Left lung (tissue), 10 donors: ENCODE data around the gene EEF2K. TPM values are rescaled to one million over a fixed set of nuclear protein-coding genes. Genes with fewer than 3 reads are reported as not detected.

ENCODE experiments used
- ATAC-seq: fragments of 200-7000 bp; cut with Tn5 transposase; one replicate; pipeline ENCODE4 v1.9.1; 2020; ENCODE audit warnings: moderate library complexity
- DNase-seq, 4 donors: peaks; one replicate each; pipeline ENCODE4 v3.0.0-alpha.2; 2013 to 2020
- H3K27ac ChIP-seq, 2 donors: fragments of 200-600 bp; sonication (generic) in 1 of 2; one replicate each; pipeline versions ENCODE4 v1.5.0 to v1.8.0; 2020 to 2021
- H3K27me3 ChIP-seq, 2 donors: fragments of 200-600 bp; sonication (generic) in 1 of 2; one replicate each; pipeline versions ENCODE4 v1.5.0 to v1.8.0; 2020 to 2021
- H3K36me3 ChIP-seq, 2 donors: fragments of 200-600 bp; sonication (generic) in 1 of 2; one replicate each; pipeline versions ENCODE4 v1.5.0 to v1.8.0; 2020 to 2021
- H3K4me1 ChIP-seq, 2 donors: fragments of 200-600 bp; one replicate each; pipeline ENCODE4 v1.8.0; 2021
- H3K4me3 ChIP-seq, 2 donors: fragments of 200-600 bp; sonication (generic) in 1 of 2; one replicate each; pipeline versions ENCODE4 v1.5.0 to v1.8.0; 2020 to 2021; ENCODE audit warnings: mild to moderate bottlenecking in 1 of 2
- H3K9me3 ChIP-seq, 2 donors: fragments of 200-600 bp; sonication (generic) in 1 of 2; one replicate each; pipeline versions ENCODE4 v1.5.0 to v1.8.0; 2020 to 2021
- CTCF ChIP-seq, 2 donors: fragments of 200-600 bp; sonication (generic) in 1 of 2; IDR thresholded peaks; one replicate each; pipeline versions ENCODE4 v1.5.0 to v1.8.0; 2021; ENCODE audit warnings: antibody characterized with exemption in 2 of 2
- intact Hi-C, 2 donors: fragments of 100-400 bp; cut with DNase I; formaldehyde crosslinking; loops; one replicate each; pipeline versions ENCODE4 v1.11.2 to v1.14.2; 2022
- polyA plus RNA-seq, 6 donors: library from polyadenylated mRNA; unstranded; fragments of 120-200 nt; gene quantifications; one replicate each; pipeline ENCODE4 v1.2.1, GENCODE V29; 2013; ENCODE audit not compliant: insufficient read length in 6 of 6
- total RNA-seq, 2 donors: library from RNA; stranded (reverse); fragmentation: NEBNext Ultra II Directional; extraction: Animal tissue kit (Norgen Biotek cat#: 25700); gene quantifications; one replicate each; pipeline ENCODE4 v1.2.1, GENCODE V29; 2021
- donor health status: DM: no; HTN: yes; CAD: no.
- donor health status: DM: no; HTN: no; CAD: no.

EEF2K gene
- total and polyA plus RNA-seq, 8 donors, result 21.2 to 32.8 (median 23.7) TPM

- H3K9me3 ChIP-seq, result no peaks in the 10 kb centered on the region
- ATAC-seq, result no peak
- peaks cover 0 to 30% of the 10 kb centered on the region in 2 donors for H3K4me1 ChIP-seq
- H3K27ac ChIP-seq, result peak overlapping the region; percentile 46 to 56
- H3K4me3 ChIP-seq, result no peak overlapping the region
- DNase-seq, result peak in 2 of 4 donors; percentile 42 to 53
- intact Hi-C loops, result no loop called here
- no peak for TF ChIP-seq CTCF (IDR thresholded peaks at IDR 0.05)
- peaks cover 0 to 18% of the 10 kb centered on the region in 2 donors for H3K36me3 ChIP-seq
- no peaks in the 10 kb centered on the region for H3K27me3 ChIP-seq
Measured at GRCh38 chr16:22240023-22240710, 34.1 kb downstream of the EEF2K start.

GRCh38 chr16:22250522-22250921 is 44.4 kb downstream of the EEF2K start:
- no peak for ATAC-seq

GRCh38 chr16:22252317-22252716 is 46.2 kb downstream of the EEF2K start:
- intact Hi-C loops, result no loop called here
- Histone ChIP-seq H3K4me3 (no peak overlapping the region), H3K27ac (no peak overlapping the region), H3K4me1 (no peaks in the 10 kb centered on the region), H3K36me3 (peaks cover 0 to 86% of the 10 kb centered on the region in 2 donors), H3K27me3 (no peaks in the 10 kb centered on the region), H3K9me3 (peaks cover 0 to 11% of the 10 kb centered on the region in 2 donors)
- DNase-seq (no peak), ATAC-seq (no peak)
- TF ChIP-seq CTCF (IDR thresholded peaks at IDR 0.05), result no peak

More at GRCh38 chr16:22250522-22250921, 44.4 kb downstream of the EEF2K start:
- Histone ChIP-seq H3K9me3 (peaks cover 0 to 8% of the 10 kb centered on the region in 2 donors), H3K4me3 (no peak overlapping the region), H3K36me3 (peaks cover 0 to 80% of the 10 kb centered on the region in 2 donors), H3K27ac (no peak overlapping the region), H3K4me1 (no peaks in the 10 kb centered on the region), H3K27me3 (no peaks in the 10 kb centered on the region)
- TF ChIP-seq CTCF (IDR thresholded peaks at IDR 0.05), result no peak
- intact Hi-C loops, result no loop called here
- no peak for DNase-seq

GRCh38 chr16:22253272-22253671 is 47.2 kb downstream of the EEF2K start:
- ATAC-seq, result no peak

More at GRCh38 chr16:22253272-22253671, 47.2 kb downstream of the EEF2K start:
- intact Hi-C loops, result no loop called here
- H3K27ac ChIP-seq, result no peak overlapping the region
- no peak for DNase-seq
- no peaks in the 10 kb centered on the region for H3K4me1 ChIP-seq
- H3K9me3 ChIP-seq, result peaks cover 0 to 11% of the 10 kb centered on the region in 2 donors
- no peak for TF ChIP-seq CTCF (IDR thresholded peaks at IDR 0.05)
- H3K4me3 ChIP-seq, result no peak overlapping the region
- peaks cover 0 to 88% of the 10 kb centered on the region in 2 donors for H3K36me3 ChIP-seq
- H3K27me3 ChIP-seq, result no peaks in the 10 kb centered on the region
